HEK293 (cell line): ENCODE measurements around the gene ESR2.

Experiments
- SALL2 ChIP-seq: fragments of 450-650 bp; formaldehyde crosslinking; IDR thresholded peaks from 2 replicates; pipeline ENCODE4 v1.5.0; 2017; ENCODE audit warnings: missing biosample characterization, mild to moderate bottlenecking, missing genetic modification characterization, borderline replicate concordance
- TCF7L2 ChIP-seq: IDR thresholded peaks from 2 replicates; pipeline ENCODE4 v1.6.1; 2011; ENCODE audit warnings: low read depth, mild to moderate bottlenecking, inconsistent platforms, low read length, moderate library complexity, borderline replicate concordance
- ZFP3 ChIP-seq: fragments of 450-650 bp; formaldehyde crosslinking; IDR thresholded peaks from 2 replicates; pipeline ENCODE4 v1.5.1; 2016; ENCODE audit warnings: low read depth, missing biosample characterization, missing genetic modification characterization
- ZNF10 ChIP-seq: fragments of 450-650 bp; formaldehyde crosslinking; IDR thresholded peaks from 2 replicates; pipeline ENCODE4 v1.5.1; 2017; ENCODE audit warnings: missing biosample characterization, missing genetic modification characterization
- ZNF335 ChIP-seq: fragments of 450-650 bp; formaldehyde crosslinking; conservative IDR thresholded peaks from 2 replicates; pipeline ENCODE4 v1.5.1; 2016; ENCODE audit warnings: missing biosample characterization, missing genetic modification characterization
- ZNF621 ChIP-seq: fragments of 450-650 bp; formaldehyde crosslinking; IDR thresholded peaks from 2 replicates; pipeline ENCODE4 v1.5.1; 2017; ENCODE audit warnings: missing biosample characterization, missing genetic modification characterization
- TF ChIP-seq, protein P1 (sequence below): fragments of 450-650 bp; formaldehyde crosslinking; IDR thresholded peaks from 2 replicates; pipeline ENCODE4 v1.5.1; 2016; ENCODE audit warnings: missing biosample characterization, missing genetic modification characterization
- TF ChIP-seq, protein P2 (sequence below): fragments of 450-650 bp; formaldehyde crosslinking; IDR thresholded peaks from 2 replicates; pipeline ENCODE4 v1.5.1; 2016; ENCODE audit warnings: missing biosample characterization, missing genetic modification characterization, borderline replicate concordance

DNA sequence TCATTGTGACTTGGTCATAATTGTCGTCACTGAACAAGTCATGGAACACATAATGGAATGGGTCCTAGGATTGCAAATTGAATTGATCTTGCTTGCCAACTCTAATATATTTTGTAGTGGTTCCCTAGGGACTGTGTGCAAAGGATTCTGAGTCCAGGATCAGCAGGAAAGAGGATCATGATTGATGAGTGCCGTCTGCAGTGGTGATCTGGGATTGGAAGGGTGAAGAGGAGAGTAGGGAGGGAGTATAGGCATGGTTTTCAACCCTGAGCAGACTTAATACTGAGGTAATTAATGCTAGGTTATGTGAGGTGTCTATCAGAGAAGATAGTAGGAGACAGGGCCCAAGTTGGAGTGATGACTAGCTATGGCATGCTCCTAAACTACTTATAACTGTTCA lies 168.9 kb downstream of the ESR2 start:
- no peak for TF ChIP-seq ZFP3
- TF ChIP-seq TCF7L2: no peak
- TF ChIP-seq ZNF10 (tag by site-specific recombination): no peak
- TF ChIP-seq SALL2 (tag by site-specific recombination): no peak
- TF ChIP-seq, protein P1, sequence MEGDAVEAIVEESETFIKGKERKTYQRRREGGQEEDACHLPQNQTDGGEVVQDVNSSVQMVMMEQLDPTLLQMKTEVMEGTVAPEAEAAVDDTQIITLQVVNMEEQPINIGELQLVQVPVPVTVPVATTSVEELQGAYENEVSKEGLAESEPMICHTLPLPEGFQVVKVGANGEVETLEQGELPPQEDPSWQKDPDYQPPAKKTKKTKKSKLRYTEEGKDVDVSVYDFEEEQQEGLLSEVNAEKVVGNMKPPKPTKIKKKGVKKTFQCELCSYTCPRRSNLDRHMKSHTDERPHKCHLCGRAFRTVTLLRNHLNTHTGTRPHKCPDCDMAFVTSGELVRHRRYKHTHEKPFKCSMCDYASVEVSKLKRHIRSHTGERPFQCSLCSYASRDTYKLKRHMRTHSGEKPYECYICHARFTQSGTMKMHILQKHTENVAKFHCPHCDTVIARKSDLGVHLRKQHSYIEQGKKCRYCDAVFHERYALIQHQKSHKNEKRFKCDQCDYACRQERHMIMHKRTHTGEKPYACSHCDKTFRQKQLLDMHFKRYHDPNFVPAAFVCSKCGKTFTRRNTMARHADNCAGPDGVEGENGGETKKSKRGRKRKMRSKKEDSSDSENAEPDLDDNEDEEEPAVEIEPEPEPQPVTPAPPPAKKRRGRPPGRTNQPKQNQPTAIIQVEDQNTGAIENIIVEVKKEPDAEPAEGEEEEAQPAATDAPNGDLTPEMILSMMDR (tag by site-specific recombination): no peak
- TF ChIP-seq ZNF335 (tag by site-specific recombination): no peak
- TF ChIP-seq ZNF621 (tag by site-specific recombination): no peak
- TF ChIP-seq, protein P2, sequence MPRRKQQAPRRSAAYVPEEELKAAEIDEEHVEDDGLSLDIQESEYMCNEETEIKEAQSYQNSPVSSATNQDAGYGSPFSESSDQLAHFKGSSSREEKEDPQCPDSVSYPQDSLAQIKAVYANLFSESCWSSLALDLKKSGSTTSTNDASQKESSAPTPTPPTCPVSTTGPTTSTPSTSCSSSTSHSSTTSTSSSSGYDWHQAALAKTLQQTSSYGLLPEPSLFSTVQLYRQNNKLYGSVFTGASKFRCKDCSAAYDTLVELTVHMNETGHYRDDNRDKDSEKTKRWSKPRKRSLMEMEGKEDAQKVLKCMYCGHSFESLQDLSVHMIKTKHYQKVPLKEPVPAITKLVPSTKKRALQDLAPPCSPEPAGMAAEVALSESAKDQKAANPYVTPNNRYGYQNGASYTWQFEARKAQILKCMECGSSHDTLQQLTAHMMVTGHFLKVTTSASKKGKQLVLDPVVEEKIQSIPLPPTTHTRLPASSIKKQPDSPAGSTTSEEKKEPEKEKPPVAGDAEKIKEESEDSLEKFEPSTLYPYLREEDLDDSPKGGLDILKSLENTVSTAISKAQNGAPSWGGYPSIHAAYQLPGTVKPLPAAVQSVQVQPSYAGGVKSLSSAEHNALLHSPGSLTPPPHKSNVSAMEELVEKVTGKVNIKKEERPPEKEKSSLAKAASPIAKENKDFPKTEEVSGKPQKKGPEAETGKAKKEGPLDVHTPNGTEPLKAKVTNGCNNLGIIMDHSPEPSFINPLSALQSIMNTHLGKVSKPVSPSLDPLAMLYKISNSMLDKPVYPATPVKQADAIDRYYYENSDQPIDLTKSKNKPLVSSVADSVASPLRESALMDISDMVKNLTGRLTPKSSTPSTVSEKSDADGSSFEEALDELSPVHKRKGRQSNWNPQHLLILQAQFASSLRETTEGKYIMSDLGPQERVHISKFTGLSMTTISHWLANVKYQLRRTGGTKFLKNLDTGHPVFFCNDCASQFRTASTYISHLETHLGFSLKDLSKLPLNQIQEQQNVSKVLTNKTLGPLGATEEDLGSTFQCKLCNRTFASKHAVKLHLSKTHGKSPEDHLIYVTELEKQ: no peak
